Measurements from ENCODE around the gene RASSF3.

DNA sequence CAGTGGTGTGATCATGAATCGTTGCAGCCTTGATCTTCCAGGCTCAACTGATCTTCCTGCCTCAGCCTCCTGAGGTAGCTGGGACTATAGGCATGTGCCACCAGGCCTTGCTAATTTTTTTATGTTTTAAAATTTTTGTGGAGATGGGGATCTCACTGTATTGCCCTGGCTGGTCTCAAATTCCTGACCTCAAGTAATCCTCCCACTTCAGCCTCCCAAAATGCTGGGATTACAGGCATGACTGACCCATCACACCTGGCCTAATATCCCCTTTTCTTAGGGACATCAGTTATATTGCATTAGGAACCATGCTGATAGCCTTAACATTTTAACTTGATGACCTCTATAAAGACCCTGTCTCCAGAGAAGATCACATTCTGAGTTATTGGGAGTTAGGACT lies 42.8 kb downstream of the RASSF3 start:
- TF ChIP-seq PAX5 (IDR thresholded peaks at IDR 0.05; ENCODE audit: insufficient read depth, low read length, severe bottlenecking) = no peak
- no peak for TF ChIP-seq TAF1 (IDR thresholded peaks at IDR 0.05; ENCODE audit: low read depth, low read length)

Data from GM12891 (cell line).